ENCODE data around the gene ZC3HAV1L. TPM values are rescaled to one million over a fixed set of nuclear protein-coding genes. Genes with fewer than 3 reads are reported as not detected.

The ZC3HAV1L gene
- total and polyA plus RNA-seq, 2 of the 8 experiments (the other 6 are each of a cell fraction or from before 2014, with no cell fraction given), result 5.2 to 7.0 TPM

GRCh38 chr7:139059905-139060304, 24.1 kb upstream of the ZC3HAV1L start (continued):
- TF ChIP-seq RNF2 (IDR thresholded peaks at IDR 0.05; ENCODE audit: borderline replicate concordance, low read depth, low read length, missing control alignments, poor library complexity, severe bottlenecking), result no peak
- no peak for TF ChIP-seq POLR2A (IDR thresholded peaks at IDR 0.05; ENCODE audit: control extremely low read depth in 1 of 2, low read depth in 2 of 2, low read length in 2 of 2)
- no peak for TF ChIP-seq ATF2 (IDR thresholded peaks at IDR 0.05; ENCODE audit: low read length)
